Cardiac muscle cell (in vitro differentiated cells and primary cell): ENCODE data around the gene KIF25. TPM values are rescaled to one million over a fixed set of nuclear protein-coding genes. Genes with fewer than 3 reads are reported as not detected.

Source experiments
- DNase-seq, 2 donors: peaks; one replicate each; pipeline versions ENCODE4 v3.0.0 to v3.0.0-alpha.2; 2010 to 2017; ENCODE audit warnings: low read depth in 1 of 2, low spot score in 1 of 2
- H3K27ac ChIP-seq: fragments of 200-600 bp; sonication (generic); 2 replicates; pipeline ENCODE4 v1.5.1; 2016
- H3K27me3 ChIP-seq: fragments of 200-600 bp; sonication (generic); 2 replicates; pipeline ENCODE4 v1.6.0; 2016; ENCODE audit warnings: control low read depth
- H3K36me3 ChIP-seq: fragments of 200-600 bp; sonication (generic); 2 replicates; pipeline ENCODE4 v1.5.1; 2016; ENCODE audit warnings: control low read depth
- H3K4me1 ChIP-seq: fragments of 200-600 bp; sonication (generic); 2 replicates; pipeline ENCODE4 v1.8.1; 2017; ENCODE audit warnings: low read depth, mild to moderate bottlenecking, mixed run types
- H3K4me3 ChIP-seq: fragments of 200-600 bp; sonication (generic); 2 replicates; pipeline ENCODE4 v1.5.1; 2016; ENCODE audit warnings: mild to moderate bottlenecking
- H3K9me3 ChIP-seq: fragments of 200-600 bp; sonication (generic); 2 replicates; pipeline ENCODE4 v1.5.1; 2017; ENCODE audit warnings: low read depth, mild to moderate bottlenecking, control low read depth
- CTCF ChIP-seq: IDR thresholded peaks from 2 replicates; pipeline ENCODE4 v1.5.1; 2012; ENCODE audit warnings: low read depth, mild to moderate bottlenecking, low read length
- polyA plus RNA-seq: library from polyadenylated mRNA; unstranded; fragments of >200 nt; fragmentation: Nextera tagmentation; extraction: Ambion mirVana; gene quantifications from 2 replicates; pipeline ENCODE4 v1.2.1, GENCODE V29; 2016
- total RNA-seq: library from RNA; depleted of rRNA; stranded (reverse); fragments of >200 nt; gene quantifications from 2 replicates; pipeline ENCODE4 v1.2.3, GENCODE V29; 2016

The KIF25 gene
- total and polyA plus RNA-seq, 2 experiments from 2014 or later: 0.40 to 1.6 TPM

DNA sequence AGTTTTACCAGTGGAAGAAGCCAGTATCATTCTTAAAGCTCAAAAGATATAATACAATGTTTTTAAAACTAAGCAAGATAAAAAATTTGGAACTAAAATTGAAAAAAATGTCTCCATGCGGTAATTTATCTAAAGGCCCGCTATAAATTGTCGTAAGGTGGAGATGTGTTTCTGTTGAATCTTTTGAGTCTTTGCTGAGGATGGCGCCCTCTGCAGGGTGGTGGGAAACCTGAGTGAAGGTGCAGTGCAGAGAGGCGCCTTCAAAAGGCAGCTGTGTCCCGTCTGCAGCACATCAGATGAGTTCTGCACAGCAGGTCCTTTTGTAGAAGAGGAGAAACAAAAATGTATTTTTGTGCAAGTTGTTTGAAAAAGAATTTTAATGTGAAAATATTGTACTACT is 29.4 kb upstream of the KIF25 start:
- H3K9me3 ChIP-seq: no peaks in the 10 kb centered on the region
- peaks cover 5% of the 10 kb centered on the region for H3K4me1 ChIP-seq
- no peak overlapping the region for H3K27ac ChIP-seq
- H3K27me3 ChIP-seq: no peaks in the 10 kb centered on the region
- DNase-seq: peak in 1 of 2 donors; percentile 34
- peak; percentile 31 for TF ChIP-seq CTCF
- peaks cover 61% of the 10 kb centered on the region for H3K36me3 ChIP-seq
- H3K4me3 ChIP-seq: no peak overlapping the region

DNA sequence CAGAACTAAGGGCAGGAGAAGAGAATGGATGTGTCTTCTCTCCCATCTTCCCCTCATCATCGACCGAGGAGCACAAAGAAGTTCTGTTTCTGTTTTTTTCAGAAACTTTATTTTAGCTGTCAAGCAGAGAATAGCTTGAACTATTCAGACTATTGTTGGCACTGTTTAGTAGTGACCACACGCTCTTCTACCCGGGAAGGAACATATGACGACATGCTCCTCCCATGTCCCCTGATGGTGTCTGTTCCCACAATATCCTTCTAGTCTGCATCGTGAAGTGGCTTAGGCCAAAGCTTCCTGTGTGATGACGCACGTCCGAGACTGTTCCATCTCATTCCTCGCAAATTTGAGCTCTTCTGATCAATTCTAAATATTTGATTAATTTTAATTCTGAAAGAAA is 27.2 kb upstream of the KIF25 start:
- H3K9me3 ChIP-seq: no peaks in the 10 kb centered on the region
- H3K4me1 ChIP-seq: peaks cover 10% of the 10 kb centered on the region
- H3K27ac ChIP-seq: no peak overlapping the region
- TF ChIP-seq CTCF: no peak
- H3K4me3 ChIP-seq: no peak overlapping the region
- no peaks in the 10 kb centered on the region for H3K27me3 ChIP-seq
- peaks cover 50% of the 10 kb centered on the region for H3K36me3 ChIP-seq
- no peak for DNase-seq

GRCh38 chr6:167972193-167972592 is 25.3 kb upstream of the KIF25 start:
- no peak for TF ChIP-seq CTCF
- Histone ChIP-seq H3K9me3 (no peaks in the 10 kb centered on the region), H3K4me1 (peaks cover 10% of the 10 kb centered on the region), H3K36me3 (peaks cover 33% of the 10 kb centered on the region), H3K27me3 (no peaks in the 10 kb centered on the region), H3K4me3 (no peak overlapping the region), H3K27ac (peak overlapping the region; percentile 17)
- DNase-seq: no peak

- peaks cover 26% of the 10 kb centered on the region for H3K36me3 ChIP-seq
Observed at GRCh38 chr6:167973148-167973885, 24.2 kb upstream of the KIF25 start.

GRCh38 chr6:167974640-167975344 is 22.7 kb upstream of the KIF25 start:
- DNase-seq: peak in 1 of 2 donors; percentile 10
- no peak for TF ChIP-seq CTCF

More at GRCh38 chr6:167973148-167973885, 24.2 kb upstream of the KIF25 start:
- peaks cover 10% of the 10 kb centered on the region for H3K4me1 ChIP-seq
- H3K4me3 ChIP-seq: no peak overlapping the region
- no peak for TF ChIP-seq CTCF
- no peak for DNase-seq
- H3K27me3 ChIP-seq: no peaks in the 10 kb centered on the region
- no peaks in the 10 kb centered on the region for H3K9me3 ChIP-seq
- H3K27ac ChIP-seq: no peak overlapping the region

More at GRCh38 chr6:167974640-167975344, 22.7 kb upstream of the KIF25 start:
- Histone ChIP-seq H3K4me1 (peaks cover 10% of the 10 kb centered on the region), H3K4me3 (no peak overlapping the region), H3K9me3 (no peaks in the 10 kb centered on the region), H3K27me3 (no peaks in the 10 kb centered on the region), H3K27ac (peak overlapping the region; percentile 24), H3K36me3 (peaks cover 15% of the 10 kb centered on the region)
